HEK293 (cell line): ENCODE results near the gene NTNG1.

Experiments
- CTCF ChIA-PET: fragments of 350-600 bp; formaldehyde crosslinking; extraction: SDS; loops from one replicate; lab custom pipeline; 2021; ENCODE audit warnings: antibody characterized with exemption; lab: Yijun Ruan, JAX
- POLR2A ChIA-PET: fragments of 300-600 bp; formaldehyde crosslinking; extraction: SDS; loops from one replicate; lab custom pipeline; 2020; ENCODE audit warnings: antibody characterized with exemption, inconsistent platforms; lab: Yijun Ruan, JAX
- H3K27ac ChIP-seq: fragments of 200-500 bp; sonication (Bioruptor generic); 2 replicates; pipeline ENCODE4 v1.5.1; 2014; ENCODE audit warnings: low read depth, low read length, control low read depth, inconsistent platforms; ENCODE audit errors: extremely low read depth
- H3K36me3 ChIP-seq, 2 experiments: fragments of 200-500 bp in 1 of 2; sonication (Bioruptor generic) in 1 of 2; 1 replicate in 1 of 2; 2 replicates in 1 of 2; pipeline ENCODE4 v1.5.1; 2014 to 2017; ENCODE audit warnings: inconsistent platforms in 2 of 2, low read length in 2 of 2; ENCODE audit not compliant: control insufficient read depth in 2 of 2, insufficient read depth in 1 of 2
- H3K4me1 ChIP-seq: fragments of 200-500 bp; sonication (Bioruptor generic); 2 replicates; pipeline ENCODE4 v1.5.1; 2014; ENCODE audit warnings: mild to moderate bottlenecking, low read length, inconsistent platforms; ENCODE audit not compliant: control insufficient read depth, insufficient read depth
- H3K4me3 ChIP-seq: 2 replicates; pipeline ENCODE4 v1.5.1; 2011; ENCODE audit warnings: low read depth, mild to moderate bottlenecking, control low read depth, low read length, moderate library complexity
- H3K9me3 ChIP-seq: fragments of 200-500 bp; sonication (Bioruptor generic); 2 replicates; pipeline ENCODE4 v1.5.1; 2014; ENCODE audit warnings: low read depth, low read length, inconsistent platforms; ENCODE audit not compliant: control insufficient read depth, insufficient read depth
- BCL11A ChIP-seq: fragments of 450-650 bp; formaldehyde crosslinking; IDR thresholded peaks from 2 replicates; pipeline ENCODE4 v1.5.1; 2016; ENCODE audit warnings: low read depth, missing biosample characterization, missing genetic modification characterization
- BCL11B ChIP-seq: fragments of 450-650 bp; formaldehyde crosslinking; IDR thresholded peaks from 2 replicates; pipeline ENCODE4 v1.5.1; 2016; ENCODE audit warnings: low read depth, missing biosample characterization, missing genetic modification characterization
- GFI1B ChIP-seq: fragments of 450-650 bp; formaldehyde crosslinking; IDR thresholded peaks from 2 replicates; pipeline ENCODE4 v1.5.1; 2016; ENCODE audit warnings: missing biosample characterization, missing genetic modification characterization
- HOXD13 ChIP-seq: sonication (generic); formaldehyde crosslinking; IDR thresholded peaks from 2 replicates; pipeline ENCODE4 v1.8.0; 2022; ENCODE audit warnings: missing genetic modification reagents, borderline replicate concordance
- KLF1 ChIP-seq: fragments of 450-650 bp; formaldehyde crosslinking; IDR thresholded peaks from 2 replicates; pipeline ENCODE4 v1.5.1; 2016; ENCODE audit warnings: missing biosample characterization, missing genetic modification characterization
- KLF16 ChIP-seq: fragments of 450-650 bp; formaldehyde crosslinking; IDR thresholded peaks from 2 replicates; pipeline ENCODE4 v1.5.1; 2017; ENCODE audit warnings: missing biosample characterization, missing genetic modification characterization
- SALL2 ChIP-seq: fragments of 450-650 bp; formaldehyde crosslinking; IDR thresholded peaks from 2 replicates; pipeline ENCODE4 v1.5.0; 2017; ENCODE audit warnings: missing biosample characterization, mild to moderate bottlenecking, missing genetic modification characterization, borderline replicate concordance
- ZBTB1 ChIP-seq: fragments of 450-650 bp; formaldehyde crosslinking; IDR thresholded peaks from 2 replicates; pipeline ENCODE4 v1.5.1; 2016; ENCODE audit warnings: missing biosample characterization, missing genetic modification characterization
- ZBTB20 ChIP-seq: fragments of 450-650 bp; formaldehyde crosslinking; IDR thresholded peaks from 2 replicates; pipeline ENCODE4 v1.5.1; 2016; ENCODE audit warnings: missing biosample characterization, missing genetic modification characterization
- ZBTB8A ChIP-seq: fragments of 450-650 bp; formaldehyde crosslinking; IDR thresholded peaks from 2 replicates; pipeline ENCODE4 v1.5.1; 2016; ENCODE audit warnings: missing biosample characterization, missing genetic modification characterization
- ZFP69B ChIP-seq: fragments of 450-650 bp; formaldehyde crosslinking; IDR thresholded peaks from 2 replicates; pipeline ENCODE4 v1.5.1; 2016; ENCODE audit warnings: missing biosample characterization, missing genetic modification characterization
- ZIC2 ChIP-seq: fragments of 450-650 bp; formaldehyde crosslinking; IDR thresholded peaks from 2 replicates; pipeline ENCODE4 v1.5.1; 2016; ENCODE audit warnings: missing biosample characterization, missing genetic modification characterization
- ZNF223 ChIP-seq: fragments of 450-650 bp; formaldehyde crosslinking; IDR thresholded peaks from 2 replicates; pipeline ENCODE4 v1.5.1; 2016; ENCODE audit warnings: missing biosample characterization, missing genetic modification characterization
- ZNF324 ChIP-seq: fragments of 450-650 bp; formaldehyde crosslinking; IDR thresholded peaks from 2 replicates; pipeline ENCODE4 v1.5.1; 2016; ENCODE audit warnings: missing biosample characterization, missing genetic modification characterization
- ZNF473 ChIP-seq: fragments of 450-650 bp; formaldehyde crosslinking; IDR thresholded peaks from 2 replicates; pipeline ENCODE4 v1.5.1; 2017; ENCODE audit warnings: missing biosample characterization, missing genetic modification characterization
- ZNF510 ChIP-seq: fragments of 450-650 bp; formaldehyde crosslinking; IDR thresholded peaks from 2 replicates; pipeline ENCODE4 v1.5.1; 2018; ENCODE audit warnings: mild to moderate bottlenecking, missing genetic modification characterization, missing biosample characterization; ENCODE audit not compliant: insufficient replicate concordance
- ZNF530 ChIP-seq: fragments of 450-650 bp; formaldehyde crosslinking; IDR thresholded peaks from 2 replicates; pipeline ENCODE4 v1.5.1; 2016; ENCODE audit warnings: low read depth, missing biosample characterization, missing genetic modification characterization
- ZNF549 ChIP-seq: fragments of 450-650 bp; IDR thresholded peaks from 2 replicates; pipeline ENCODE4 v1.5.1; 2018; ENCODE audit warnings: missing biosample characterization, missing genetic modification characterization, mild to moderate bottlenecking, inconsistent platforms, moderate library complexity
- ZNF610 ChIP-seq: fragments of 450-650 bp; formaldehyde crosslinking; IDR thresholded peaks from 2 replicates; pipeline ENCODE4 v1.5.1; 2016; ENCODE audit warnings: missing biosample characterization, missing genetic modification characterization, borderline replicate concordance
- ZNF623 ChIP-seq: fragments of 450-650 bp; formaldehyde crosslinking; IDR thresholded peaks from 2 replicates; pipeline ENCODE4 v1.5.1; 2016; ENCODE audit warnings: missing biosample characterization, missing genetic modification characterization
- ZNF664 ChIP-seq: fragments of 450-650 bp; formaldehyde crosslinking; IDR thresholded peaks from 2 replicates; pipeline ENCODE4 v1.5.1; 2016; ENCODE audit warnings: missing biosample characterization, missing genetic modification characterization
- ZNF707 ChIP-seq: fragments of 450-650 bp; formaldehyde crosslinking; IDR thresholded peaks from 2 replicates; pipeline ENCODE4 v1.5.1; 2016; ENCODE audit warnings: missing biosample characterization, missing genetic modification characterization
- ZNF837 ChIP-seq: fragments of 450-650 bp; formaldehyde crosslinking; IDR thresholded peaks from 2 replicates; pipeline ENCODE4 v1.5.1; 2016; ENCODE audit warnings: missing biosample characterization, missing genetic modification characterization
- ZXDB ChIP-seq: fragments of 450-650 bp; formaldehyde crosslinking; IDR thresholded peaks from 2 replicates; pipeline ENCODE4 v1.5.1; 2016; ENCODE audit warnings: missing biosample characterization, missing genetic modification characterization
- TF ChIP-seq, protein P1 (sequence below): fragments of 450-650 bp; formaldehyde crosslinking; IDR thresholded peaks from 2 replicates; pipeline ENCODE4 v1.5.1; 2017; ENCODE audit warnings: missing biosample characterization, missing genetic modification characterization
- TF ChIP-seq, protein P2 (sequence below): fragments of 450-650 bp; formaldehyde crosslinking; IDR thresholded peaks from 2 replicates; pipeline ENCODE4 v1.5.1; 2016; ENCODE audit warnings: missing biosample characterization, missing genetic modification characterization
- TF ChIP-seq, protein P3 (sequence below): fragments of 450-650 bp; formaldehyde crosslinking; IDR thresholded peaks from 2 replicates; pipeline ENCODE4 v1.5.1; 2016; ENCODE audit warnings: missing biosample characterization, missing genetic modification characterization, low read depth
- TF ChIP-seq, protein P4 (sequence below): fragments of 450-650 bp; formaldehyde crosslinking; IDR thresholded peaks from 2 replicates; pipeline ENCODE4 v1.5.1; 2016; ENCODE audit warnings: missing biosample characterization, missing genetic modification characterization
- TF ChIP-seq, protein P5 (sequence below): IDR thresholded peaks from 2 replicates; pipeline ENCODE4 v1.6.1; 2011; ENCODE audit warnings: mild to moderate bottlenecking, low read depth, low read length, borderline replicate concordance

The NTNG1 gene

DNA sequence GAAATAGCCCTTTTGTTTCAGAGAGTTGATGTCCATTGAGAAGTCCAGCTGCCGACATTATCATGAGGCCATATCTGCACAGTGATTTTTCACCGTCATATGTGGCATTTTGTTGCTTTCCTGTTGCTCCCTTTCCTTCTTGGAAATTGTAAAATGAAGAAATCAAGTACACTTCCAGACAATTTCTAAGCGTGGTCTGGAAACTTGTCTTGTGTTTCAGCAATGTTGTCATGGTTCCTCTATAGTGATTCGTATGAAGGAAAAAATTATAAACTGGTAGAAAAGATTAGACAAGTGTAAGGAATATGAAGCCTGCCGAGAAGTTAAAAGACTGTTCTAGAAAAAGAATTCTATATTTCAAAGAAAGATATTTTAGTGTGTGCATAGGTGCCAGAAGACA is 17.7 kb downstream of the NTNG1 start (continued):
- no peak for TF ChIP-seq BCL11B
- TF ChIP-seq HOXD13 (CRISPR knock-in tag), result no peak
- TF ChIP-seq, protein P1, sequence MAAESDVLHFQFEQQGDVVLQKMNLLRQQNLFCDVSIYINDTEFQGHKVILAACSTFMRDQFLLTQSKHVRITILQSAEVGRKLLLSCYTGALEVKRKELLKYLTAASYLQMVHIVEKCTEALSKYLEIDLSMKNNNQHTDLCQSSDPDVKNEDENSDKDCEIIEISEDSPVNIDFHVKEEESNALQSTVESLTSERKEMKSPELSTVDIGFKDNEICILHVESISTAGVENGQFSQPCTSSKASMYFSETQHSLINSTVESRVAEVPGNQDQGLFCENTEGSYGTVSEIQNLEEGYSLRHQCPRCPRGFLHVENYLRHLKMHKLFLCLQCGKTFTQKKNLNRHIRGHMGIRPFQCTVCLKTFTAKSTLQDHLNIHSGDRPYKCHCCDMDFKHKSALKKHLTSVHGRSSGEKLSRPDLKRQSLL (tag by site-specific recombination), result no peak
- TF ChIP-seq ZNF623 (tag by site-specific recombination), result no peak

DNA sequence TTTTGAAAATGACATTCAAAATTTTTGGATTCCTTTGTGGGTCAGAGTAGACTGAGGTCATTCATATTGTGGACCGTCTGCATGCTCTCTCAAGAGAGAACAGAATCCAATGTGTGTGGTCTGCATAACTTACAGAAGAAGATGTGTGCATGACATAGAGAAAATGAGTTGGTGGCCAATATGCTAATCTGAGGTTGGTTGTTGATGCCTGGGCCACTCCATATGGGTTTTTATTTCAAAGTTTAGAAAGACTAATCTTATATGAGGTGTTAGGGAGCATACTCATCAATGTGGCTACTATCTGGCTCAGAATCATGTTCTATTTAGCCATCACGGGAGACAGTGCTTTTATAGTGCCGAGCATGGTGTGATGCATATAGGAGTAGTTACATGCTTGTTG is 18.2 kb downstream of the NTNG1 start:
- Histone ChIP-seq H3K4me3 (no peak overlapping the region), H3K36me3 (no peaks in the 10 kb centered on the region), H3K9me3 (no peaks in the 10 kb centered on the region), H3K27ac (no peak overlapping the region), H3K4me1 (no peaks in the 10 kb centered on the region)
- CTCF ChIA-PET, result no interaction called here
- POLR2A ChIA-PET, result no interaction called here
- TF ChIP-seq SALL2 (tag by site-specific recombination) (no peak), ZNF223 (tag by site-specific recombination) (no peak), ZNF837 (no peak), ZNF707 (tag by site-specific recombination) (no peak), ZXDB (tag by site-specific recombination) (no peak), KLF1 (no peak), ZNF549 (tag by site-specific recombination) (no peak), ZNF664 (no peak), ZNF530 (tag by site-specific recombination) (no peak), ZNF610 (no peak), BCL11A (tag by site-specific recombination) (no peak), ZNF473 (tag by site-specific recombination) (no peak), ZIC2 (no peak), KLF16 (tag by site-specific recombination) (no peak), ZBTB8A (tag by site-specific recombination) (no peak), ZBTB1 (no peak), GFI1B (no peak), ZFP69B (tag by site-specific recombination) (no peak)
- TF ChIP-seq, protein P2, sequence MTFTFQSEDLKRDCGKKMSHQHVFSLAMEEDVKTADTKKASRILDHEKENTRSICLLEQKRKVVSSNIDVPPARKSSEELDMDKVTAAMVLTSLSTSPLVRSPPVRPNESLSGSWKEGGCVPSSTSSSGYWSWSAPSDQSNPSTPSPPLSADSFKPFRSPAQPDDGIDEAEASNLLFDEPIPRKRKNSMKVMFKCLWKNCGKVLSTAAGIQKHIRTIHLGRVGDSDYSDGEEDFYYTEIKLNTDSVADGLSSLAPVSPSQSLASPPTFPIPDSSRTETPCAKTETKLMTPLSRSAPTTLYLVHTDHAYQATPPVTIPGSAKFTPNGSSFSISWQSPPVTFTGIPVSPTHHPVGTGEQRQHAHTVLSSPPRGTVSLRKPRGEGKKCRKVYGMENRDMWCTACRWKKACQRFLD (tag by site-specific recombination), result no peak
- TF ChIP-seq, protein P3, sequence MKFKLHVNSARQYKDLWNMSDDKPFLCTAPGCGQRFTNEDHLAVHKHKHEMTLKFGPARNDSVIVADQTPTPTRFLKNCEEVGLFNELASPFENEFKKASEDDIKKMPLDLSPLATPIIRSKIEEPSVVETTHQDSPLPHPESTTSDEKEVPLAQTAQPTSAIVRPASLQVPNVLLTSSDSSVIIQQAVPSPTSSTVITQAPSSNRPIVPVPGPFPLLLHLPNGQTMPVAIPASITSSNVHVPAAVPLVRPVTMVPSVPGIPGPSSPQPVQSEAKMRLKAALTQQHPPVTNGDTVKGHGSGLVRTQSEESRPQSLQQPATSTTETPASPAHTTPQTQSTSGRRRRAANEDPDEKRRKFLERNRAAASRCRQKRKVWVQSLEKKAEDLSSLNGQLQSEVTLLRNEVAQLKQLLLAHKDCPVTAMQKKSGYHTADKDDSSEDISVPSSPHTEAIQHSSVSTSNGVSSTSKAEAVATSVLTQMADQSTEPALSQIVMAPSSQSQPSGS, result no peak

DNA sequence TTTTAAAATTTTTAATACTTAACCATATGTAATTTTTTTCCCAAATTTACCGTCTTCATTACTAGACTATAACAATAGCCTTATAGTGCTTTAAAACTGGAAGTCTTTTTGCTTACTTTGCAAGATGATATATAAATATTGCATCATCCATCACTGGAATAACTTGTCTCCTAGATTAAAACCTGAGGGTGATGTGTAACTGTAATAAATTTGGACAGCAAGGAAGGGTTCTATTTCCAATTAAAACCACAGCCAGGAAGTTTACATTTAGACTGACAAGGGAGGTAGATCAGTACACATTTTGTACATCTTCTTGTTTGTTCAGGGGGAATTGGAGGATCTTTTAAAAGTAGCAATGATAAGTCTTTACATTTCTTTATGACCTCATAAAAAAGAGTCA is 21.9 kb downstream of the NTNG1 start:
- Histone ChIP-seq H3K9me3 (no peaks in the 10 kb centered on the region), H3K27ac (no peak overlapping the region), H3K4me1 (no peaks in the 10 kb centered on the region), H3K4me3 (no peak overlapping the region), H3K36me3 (no peaks in the 10 kb centered on the region)
- TF ChIP-seq ZBTB20 (no peak), ZNF324 (no peak), ZNF510 (tag by site-specific recombination) (no peak)
- TF ChIP-seq, protein P4, sequence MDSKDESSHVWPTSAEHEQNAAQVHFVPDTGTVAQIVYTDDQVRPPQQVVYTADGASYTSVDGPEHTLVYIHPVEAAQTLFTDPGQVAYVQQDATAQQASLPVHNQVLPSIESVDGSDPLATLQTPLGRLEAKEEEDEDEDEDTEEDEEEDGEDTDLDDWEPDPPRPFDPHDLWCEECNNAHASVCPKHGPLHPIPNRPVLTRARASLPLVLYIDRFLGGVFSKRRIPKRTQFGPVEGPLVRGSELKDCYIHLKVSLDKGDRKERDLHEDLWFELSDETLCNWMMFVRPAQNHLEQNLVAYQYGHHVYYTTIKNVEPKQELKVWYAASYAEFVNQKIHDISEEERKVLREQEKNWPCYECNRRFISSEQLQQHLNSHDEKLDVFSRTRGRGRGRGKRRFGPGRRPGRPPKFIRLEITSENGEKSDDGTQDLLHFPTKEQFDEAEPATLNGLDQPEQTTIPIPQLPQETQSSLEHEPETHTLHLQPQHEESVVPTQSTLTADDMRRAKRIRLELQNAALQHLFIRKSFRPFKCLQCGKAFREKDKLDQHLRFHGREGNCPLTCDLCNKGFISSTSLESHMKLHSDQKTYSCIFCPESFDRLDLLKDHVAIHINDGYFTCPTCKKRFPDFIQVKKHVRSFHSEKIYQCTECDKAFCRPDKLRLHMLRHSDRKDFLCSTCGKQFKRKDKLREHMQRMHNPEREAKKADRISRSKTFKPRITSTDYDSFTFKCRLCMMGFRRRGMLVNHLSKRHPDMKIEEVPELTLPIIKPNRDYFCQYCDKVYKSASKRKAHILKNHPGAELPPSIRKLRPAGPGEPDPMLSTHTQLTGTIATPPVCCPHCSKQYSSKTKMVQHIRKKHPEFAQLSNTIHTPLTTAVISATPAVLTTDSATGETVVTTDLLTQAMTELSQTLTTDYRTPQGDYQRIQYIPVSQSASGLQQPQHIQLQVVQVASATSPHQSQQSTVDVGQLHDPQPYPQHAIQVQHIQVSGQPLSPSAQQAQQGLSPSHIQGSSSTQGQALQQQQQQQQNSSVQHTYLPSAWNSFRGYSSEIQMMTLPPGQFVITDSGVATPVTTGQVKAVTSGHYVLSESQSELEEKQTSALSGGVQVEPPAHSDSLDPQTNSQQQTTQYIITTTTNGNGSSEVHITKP (tag by site-specific recombination), result no peak
- TF ChIP-seq, protein P5, sequence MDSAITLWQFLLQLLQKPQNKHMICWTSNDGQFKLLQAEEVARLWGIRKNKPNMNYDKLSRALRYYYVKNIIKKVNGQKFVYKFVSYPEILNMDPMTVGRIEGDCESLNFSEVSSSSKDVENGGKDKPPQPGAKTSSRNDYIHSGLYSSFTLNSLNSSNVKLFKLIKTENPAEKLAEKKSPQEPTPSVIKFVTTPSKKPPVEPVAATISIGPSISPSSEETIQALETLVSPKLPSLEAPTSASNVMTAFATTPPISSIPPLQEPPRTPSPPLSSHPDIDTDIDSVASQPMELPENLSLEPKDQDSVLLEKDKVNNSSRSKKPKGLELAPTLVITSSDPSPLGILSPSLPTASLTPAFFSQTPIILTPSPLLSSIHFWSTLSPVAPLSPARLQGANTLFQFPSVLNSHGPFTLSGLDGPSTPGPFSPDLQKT, result no peak
- POLR2A ChIA-PET, result no interaction called here
- CTCF ChIA-PET, result no interaction called here
